Measurements from ENCODE around the gene TMEM260.
"Not testable (repeated sequence)": the region's sequence is repeated elsewhere in the genome, so short reads cannot be mapped to it uniquely, and the experiment has no call there.

The TMEM260 gene

GRCh38 chr14:56603648-56604047 is 24.1 kb downstream of the TMEM260 start:
- no peak for DNase-seq

- DNase-seq: no peak
These were observed 29.1 kb downstream of the TMEM260 start for GRCh38 chr14:56608689-56609088.

- DNase-seq: not testable (repeated sequence)
These were observed 32.1 kb downstream of the TMEM260 start for GRCh38 chr14:56611663-56612062.

GRCh38 chr14:56617084-56617483 is 37.5 kb downstream of the TMEM260 start:
- no peak for DNase-seq

GRCh38 chr14:56630707-56631106 is 51.1 kb downstream of the TMEM260 start:
- no peak for DNase-seq

- DNase-seq: no peak
These were observed 52.6 kb downstream of the TMEM260 start for GRCh38 chr14:56632195-56632594.

GRCh38 chr14:56633544-56633943 is 53.9 kb downstream of the TMEM260 start:
- DNase-seq: no peak

- DNase-seq: no peak
These were observed 55.4 kb downstream of the TMEM260 start for GRCh38 chr14:56635041-56635440.

- DNase-seq: no peak
These were observed 67.9 kb downstream of the TMEM260 start for GRCh38 chr14:56647493-56647892.

- no peak for DNase-seq
These were observed 69.1 kb downstream of the TMEM260 start for GRCh38 chr14:56648508-56649301.

- DNase-seq: no peak
These were observed 69.8 kb downstream of the TMEM260 start for GRCh38 chr14:56649382-56649781.

- DNase-seq: no peak
These were observed 70.5 kb downstream of the TMEM260 start for GRCh38 chr14:56650048-56650447.

- no peak for DNase-seq
These were observed 71.4 kb downstream of the TMEM260 start for GRCh38 chr14:56650979-56651378.

- no peak for DNase-seq
These were observed 78.0 kb downstream of the TMEM260 start for GRCh38 chr14:56657604-56658003.

GRCh38 chr14:56659378-56659777 is 79.8 kb downstream of the TMEM260 start:
- no peak for DNase-seq

GRCh38 chr14:56659964-56660551 is 80.5 kb downstream of the TMEM260 start:
- DNase-seq: no peak

- DNase-seq: no peak
These were observed 81.2 kb downstream of the TMEM260 start for GRCh38 chr14:56660677-56661389.

- no peak for DNase-seq
These were observed 81.9 kb downstream of the TMEM260 start for GRCh38 chr14:56661478-56661877.

- no peak for DNase-seq
These were observed 85.3 kb downstream of the TMEM260 start for GRCh38 chr14:56664811-56665421.

GRCh38 chr14:56666294-56666693 is 86.7 kb downstream of the TMEM260 start:
- DNase-seq: no peak

- no peak for DNase-seq
These were observed 87.1 kb downstream of the TMEM260 start for GRCh38 chr14:56666716-56667115.

GRCh38 chr14:56667290-56667689 is 87.7 kb downstream of the TMEM260 start:
- not testable (repeated sequence) for DNase-seq

- DNase-seq: no peak
These were observed 96.4 kb downstream of the TMEM260 start for GRCh38 chr14:56676042-56676441.

- DNase-seq: no peak
These were observed 99.2 kb downstream of the TMEM260 start for GRCh38 chr14:56678838-56679237.
